Activated naive CD8-positive, alpha-beta T cell (primary cell): ENCODE measurements around the gene RIOK3.
"Not testable (repeated sequence)": the region's sequence is repeated elsewhere in the genome, so short reads cannot be mapped to it uniquely, and the experiment has no call there.

Source experiments
- H3K27ac Mint-ChIP-seq: one replicate; pipeline ENCODE4 v1.8.0; 2021; ENCODE audit warnings: mixed read lengths
- H3K27me3 Mint-ChIP-seq: one replicate; pipeline ENCODE4 v1.8.0; 2021; ENCODE audit warnings: mixed read lengths
- H3K36me3 Mint-ChIP-seq: one replicate; pipeline ENCODE4 v1.8.0; 2021; ENCODE audit warnings: mixed read lengths
- H3K4me1 Mint-ChIP-seq: one replicate; pipeline ENCODE4 v1.8.0; 2021; ENCODE audit warnings: low read depth, mixed read lengths
- H3K4me3 Mint-ChIP-seq: one replicate; pipeline ENCODE4 v1.8.0; 2021; ENCODE audit warnings: mild to moderate bottlenecking, mixed read lengths
- H3K9me3 Mint-ChIP-seq: one replicate; pipeline ENCODE4 v1.8.0; 2021; ENCODE audit warnings: low read depth, mixed read lengths

Gene RIOK3

GRCh38 chr18:23468753-23469459, 15.8 kb downstream of the RIOK3 start:
- Mint-ChIP-seq H3K27ac (no peak overlapping the region), H3K36me3 (peaks cover 2% of the 10 kb centered on the region), H3K9me3 (no peaks in the 10 kb centered on the region), H3K27me3 (no peaks in the 10 kb centered on the region), H3K4me1 (no peaks in the 10 kb centered on the region), H3K4me3 (no peak overlapping the region)

- Mint-ChIP-seq H3K4me3 (no peak overlapping the region), H3K27me3 (no peaks in the 10 kb centered on the region), H3K9me3 (no peaks in the 10 kb centered on the region), H3K27ac (no peak overlapping the region), H3K4me1 (no peaks in the 10 kb centered on the region), H3K36me3 (peaks cover 2% of the 10 kb centered on the region)
Observed at GRCh38 chr18:23470620-23471387, 17.7 kb downstream of the RIOK3 start.

GRCh38 chr18:23471486-23471885, 18.4 kb downstream of the RIOK3 start:
- H3K36me3 Mint-ChIP-seq, result no peaks in the 10 kb centered on the region
- no peaks in the 10 kb centered on the region for H3K9me3 Mint-ChIP-seq
- H3K4me3 Mint-ChIP-seq, result no peak overlapping the region
- no peak overlapping the region for H3K27ac Mint-ChIP-seq
- no peaks in the 10 kb centered on the region for H3K27me3 Mint-ChIP-seq
- no peaks in the 10 kb centered on the region for H3K4me1 Mint-ChIP-seq

GRCh38 chr18:23479829-23480505, 26.9 kb downstream of the RIOK3 start:
- no peaks in the 10 kb centered on the region for H3K27me3 Mint-ChIP-seq
- no peaks in the 10 kb centered on the region for H3K36me3 Mint-ChIP-seq
- no peaks in the 10 kb centered on the region for H3K9me3 Mint-ChIP-seq
- H3K4me1 Mint-ChIP-seq, result no peaks in the 10 kb centered on the region
- peak overlapping the region; percentile 10 for H3K27ac Mint-ChIP-seq
- H3K4me3 Mint-ChIP-seq, result no peak overlapping the region

GRCh38 chr18:23484561-23485182, 31.6 kb downstream of the RIOK3 start:
- no peak overlapping the region for H3K4me3 Mint-ChIP-seq
- H3K27me3 Mint-ChIP-seq, result no peaks in the 10 kb centered on the region
- H3K36me3 Mint-ChIP-seq, result no peaks in the 10 kb centered on the region
- H3K4me1 Mint-ChIP-seq, result peaks cover 18% of the 10 kb centered on the region
- peak overlapping the region; percentile 50 for H3K27ac Mint-ChIP-seq
- no peaks in the 10 kb centered on the region for H3K9me3 Mint-ChIP-seq

- Mint-ChIP-seq H3K27me3 (no peaks in the 10 kb centered on the region), H3K36me3 (no peaks in the 10 kb centered on the region), H3K9me3 (no peaks in the 10 kb centered on the region), H3K4me3 (no peak overlapping the region), H3K27ac (no peak overlapping the region), H3K4me1 (peaks cover 18% of the 10 kb centered on the region)
Observed at GRCh38 chr18:23485386-23485785, 32.3 kb downstream of the RIOK3 start.

- no peaks in the 10 kb centered on the region for H3K36me3 Mint-ChIP-seq
- no peaks in the 10 kb centered on the region for H3K9me3 Mint-ChIP-seq
- peaks cover 18% of the 10 kb centered on the region for H3K4me1 Mint-ChIP-seq
Observed at GRCh38 chr18:23487738-23488570, 34.9 kb downstream of the RIOK3 start.

GRCh38 chr18:23489586-23489985, 36.5 kb downstream of the RIOK3 start:
- not testable (repeated sequence) for H3K9me3 Mint-ChIP-seq, H3K36me3 Mint-ChIP-seq, H3K4me3 Mint-ChIP-seq, H3K27me3 Mint-ChIP-seq, H3K27ac Mint-ChIP-seq
- H3K4me1 Mint-ChIP-seq, result peaks cover 18% of the 10 kb centered on the region

More at GRCh38 chr18:23487738-23488570, 34.9 kb downstream of the RIOK3 start:
- H3K27ac Mint-ChIP-seq, result peak overlapping the region; percentile 93
- H3K27me3 Mint-ChIP-seq, result no peaks in the 10 kb centered on the region
- H3K4me3 Mint-ChIP-seq, result peak overlapping the region; percentile 75

- Mint-ChIP-seq H3K4me1 (peaks cover 4% of the 10 kb centered on the region), H3K4me3 (no peak overlapping the region), H3K36me3 (no peaks in the 10 kb centered on the region), H3K27ac (no peak overlapping the region), H3K9me3 (no peaks in the 10 kb centered on the region), H3K27me3 (no peaks in the 10 kb centered on the region)
Observed at GRCh38 chr18:23493654-23494053, 40.6 kb downstream of the RIOK3 start.

- Mint-ChIP-seq H3K9me3 (no peaks in the 10 kb centered on the region), H3K27ac (no peak overlapping the region), H3K4me3 (no peak overlapping the region), H3K36me3 (no peaks in the 10 kb centered on the region), H3K4me1 (peaks cover 10% of the 10 kb centered on the region), H3K27me3 (no peaks in the 10 kb centered on the region)
Observed at GRCh38 chr18:23494992-23495391, 41.9 kb downstream of the RIOK3 start.

- Mint-ChIP-seq H3K4me1 (peaks cover 10% of the 10 kb centered on the region), H3K27me3 (no peaks in the 10 kb centered on the region), H3K27ac (no peak overlapping the region), H3K36me3 (no peaks in the 10 kb centered on the region), H3K4me3 (no peak overlapping the region), H3K9me3 (no peaks in the 10 kb centered on the region)
Observed at GRCh38 chr18:23495723-23496440, 42.8 kb downstream of the RIOK3 start.

GRCh38 chr18:23498117-23498516, 45.0 kb downstream of the RIOK3 start:
- no peaks in the 10 kb centered on the region for H3K36me3 Mint-ChIP-seq
- H3K27ac Mint-ChIP-seq, result no peak overlapping the region
- peaks cover 17% of the 10 kb centered on the region for H3K4me1 Mint-ChIP-seq
- H3K4me3 Mint-ChIP-seq, result no peak overlapping the region
- no peaks in the 10 kb centered on the region for H3K27me3 Mint-ChIP-seq
- H3K9me3 Mint-ChIP-seq, result no peaks in the 10 kb centered on the region

GRCh38 chr18:23498877-23499276, 45.8 kb downstream of the RIOK3 start:
- Mint-ChIP-seq H3K4me1 (peaks cover 17% of the 10 kb centered on the region), H3K9me3 (no peaks in the 10 kb centered on the region), H3K27ac (no peak overlapping the region), H3K36me3 (no peaks in the 10 kb centered on the region), H3K4me3 (no peak overlapping the region), H3K27me3 (no peaks in the 10 kb centered on the region)

- Mint-ChIP-seq H3K4me3 (no peak overlapping the region), H3K4me1 (peaks cover 20% of the 10 kb centered on the region), H3K36me3 (no peaks in the 10 kb centered on the region), H3K27ac (no peak overlapping the region), H3K9me3 (no peaks in the 10 kb centered on the region), H3K27me3 (no peaks in the 10 kb centered on the region)
Observed at GRCh38 chr18:23499291-23499781, 46.2 kb downstream of the RIOK3 start.
